Mesodermal cell (in vitro differentiated cells): ENCODE measurements around the gene MACROD2.

Experiments used
- H3K27ac ChIP-seq: 2 replicates; pipeline ENCODE4 v1.7.0; 2013; ENCODE audit warnings: mild to moderate bottlenecking, low read depth, low read length, moderate library complexity; ENCODE audit not compliant: severe bottlenecking
- H3K36me3 ChIP-seq: 2 replicates; pipeline ENCODE4 v1.7.1; 2013; ENCODE audit warnings: mild to moderate bottlenecking, low read length, moderate library complexity; ENCODE audit not compliant: control insufficient read depth, insufficient read depth
- H3K4me1 ChIP-seq: one replicate; pipeline ENCODE4 v1.7.1; 2013; ENCODE audit warnings: mild to moderate bottlenecking, low read length; ENCODE audit not compliant: insufficient read depth, control insufficient read depth, poor library complexity, severe bottlenecking
- H3K4me3 ChIP-seq: 2 replicates; pipeline ENCODE4 v1.7.0; 2013; ENCODE audit warnings: low read length, control low read depth, mild to moderate bottlenecking; ENCODE audit not compliant: insufficient read depth, poor library complexity, severe bottlenecking; ENCODE audit errors: extremely low read depth
- H3K9me3 ChIP-seq: 2 replicates; pipeline ENCODE4 v1.7.1; 2013; ENCODE audit warnings: mild to moderate bottlenecking, low read length, moderate library complexity; ENCODE audit not compliant: control insufficient read depth
- WGBS, 2 experiments: methylation state at CpG; one replicate each; pipeline ENCODE4 v1.1.5; 2013; ENCODE audit warnings: missing lambda C conversion rate in 2 of 2; ENCODE audit not compliant: insufficient coverage in 2 of 2; 5-methylcytosine and 5-hydroxymethylcytosine counted together

MACROD2 gene

DNA sequence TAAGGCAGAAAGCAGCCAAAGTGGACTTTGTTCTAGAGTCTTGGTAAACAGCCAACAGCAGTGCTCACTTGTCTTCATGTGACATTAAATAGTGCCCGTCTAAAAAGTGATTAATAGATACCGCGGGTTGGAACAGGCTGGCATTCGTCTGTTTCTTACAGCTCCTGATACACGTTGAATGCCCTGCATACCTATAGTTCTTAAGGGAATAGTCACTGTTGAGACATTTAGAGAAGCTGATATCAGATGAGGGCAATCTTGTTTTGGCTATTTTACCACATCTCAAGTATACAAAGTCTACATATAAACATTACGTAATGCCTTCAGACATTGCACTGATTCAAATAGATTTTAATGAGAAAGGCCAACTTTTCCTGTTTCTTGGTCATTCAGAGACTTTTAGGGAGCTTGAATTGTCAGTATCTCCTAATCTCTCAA lies 717.0 kb downstream of the MACROD2 start:
- WGBS, 2 experiments: 52 to 93% methylated on average over 2 of the region's 6 CpGs
- no peaks in the 10 kb centered on the region for H3K9me3 ChIP-seq
- peaks cover 20% of the 10 kb centered on the region for H3K4me1 ChIP-seq
- H3K4me3 ChIP-seq: no peak overlapping the region
- no peaks in the 10 kb centered on the region for H3K36me3 ChIP-seq
- H3K27ac ChIP-seq: peak overlapping the region; percentile 94

DNA sequence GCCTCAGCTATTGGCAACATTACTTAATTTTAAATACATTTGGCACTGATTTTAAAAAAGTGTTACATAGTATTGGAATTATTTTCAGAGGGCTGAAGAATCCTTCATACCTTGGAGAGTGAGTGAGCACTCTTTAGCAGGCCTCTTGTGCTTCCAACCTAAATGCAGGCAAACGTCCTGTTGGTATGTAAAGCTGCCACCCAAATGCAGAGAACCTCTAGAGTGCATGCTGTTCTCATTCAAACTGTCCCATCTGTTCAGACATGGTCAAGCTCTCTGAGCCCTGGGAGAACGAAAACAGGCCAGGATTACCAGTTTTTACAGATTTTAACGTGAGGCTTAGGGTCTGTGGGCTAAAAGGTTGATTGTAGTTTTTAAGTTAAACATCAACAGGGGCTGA lies 720.1 kb downstream of the MACROD2 start:
- 50 to 64% methylated on average over 1 to 3 of the region's 3 CpGs for WGBS, 2 experiments
- Histone ChIP-seq H3K36me3 (no peaks in the 10 kb centered on the region), H3K4me1 (peaks cover 22% of the 10 kb centered on the region), H3K4me3 (no peak overlapping the region), H3K9me3 (no peaks in the 10 kb centered on the region), H3K27ac (no peak overlapping the region)

DNA sequence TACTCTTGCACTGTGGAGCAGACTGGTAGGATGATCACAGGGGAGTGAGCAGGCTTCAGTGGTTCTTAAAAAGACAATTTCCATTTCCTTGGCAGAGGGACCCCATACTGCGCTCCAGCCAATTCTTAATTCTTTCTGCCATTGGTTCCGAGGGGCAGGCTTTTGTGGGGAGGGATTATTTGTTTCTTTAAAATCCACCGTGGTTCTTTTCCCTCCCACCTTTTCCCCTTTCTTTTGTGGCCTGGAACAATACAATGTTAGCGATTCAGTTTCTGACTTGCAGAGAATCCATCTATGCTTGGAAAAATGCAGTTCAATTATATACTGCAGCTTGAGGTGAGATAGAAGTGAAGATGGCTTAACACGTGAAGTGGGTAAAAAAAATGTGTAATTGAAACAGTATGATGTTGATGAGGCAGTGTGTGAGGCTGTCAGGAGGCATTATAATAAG lies 721.1 kb downstream of the MACROD2 start:
- no peak overlapping the region for H3K4me3 ChIP-seq

GRCh38 chr20:14717134-14717999 lies 722.1 kb downstream of the MACROD2 start:
- Histone ChIP-seq H3K36me3 (no peaks in the 10 kb centered on the region), H3K4me1 (peaks cover 13% of the 10 kb centered on the region), H3K9me3 (no peaks in the 10 kb centered on the region), H3K4me3 (no peak overlapping the region), H3K27ac (no peak overlapping the region)
- 80 to 100% methylated on average over 1 of the region's 6 CpGs for WGBS, 2 experiments

More for the DNA sequence above, 721.1 kb downstream of the MACROD2 start:
- no peaks in the 10 kb centered on the region for H3K36me3 ChIP-seq
- peaks cover 22% of the 10 kb centered on the region for H3K4me1 ChIP-seq
- WGBS, 2 experiments: 10 to 29% methylated on average over 1 of the region's 5 CpGs
- H3K9me3 ChIP-seq: no peaks in the 10 kb centered on the region
- no peak overlapping the region for H3K27ac ChIP-seq

DNA sequence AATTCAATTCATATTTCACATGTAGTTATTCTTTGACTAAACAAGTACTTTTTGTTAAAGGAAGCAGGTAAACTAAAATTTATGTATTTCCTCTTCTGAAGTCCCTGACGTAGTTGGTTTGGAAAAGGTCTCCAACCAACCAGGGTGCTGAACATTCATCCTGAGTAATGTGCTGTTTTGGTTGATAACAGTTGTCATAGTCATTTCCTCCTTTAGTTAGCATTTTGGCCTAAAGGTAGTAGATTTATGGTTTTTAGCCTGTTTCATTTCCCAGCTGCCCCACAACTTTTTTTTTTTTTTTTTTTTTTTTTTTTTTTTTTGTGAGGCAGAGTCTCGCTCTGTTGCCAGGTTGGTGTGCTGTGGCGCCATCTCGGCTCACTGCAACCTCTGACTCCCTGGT lies 724.9 kb downstream of the MACROD2 start:
- no peaks in the 10 kb centered on the region for H3K36me3 ChIP-seq
- no peaks in the 10 kb centered on the region for H3K9me3 ChIP-seq
- H3K4me1 ChIP-seq: peaks cover 2% of the 10 kb centered on the region
- H3K4me3 ChIP-seq: no peak overlapping the region
- 93% methylated on average over 2 of the region's 4 CpGs; no CpG with 5 or more reads in 1 of the 2 experiments for WGBS, 2 experiments
- H3K27ac ChIP-seq: no peak overlapping the region

DNA sequence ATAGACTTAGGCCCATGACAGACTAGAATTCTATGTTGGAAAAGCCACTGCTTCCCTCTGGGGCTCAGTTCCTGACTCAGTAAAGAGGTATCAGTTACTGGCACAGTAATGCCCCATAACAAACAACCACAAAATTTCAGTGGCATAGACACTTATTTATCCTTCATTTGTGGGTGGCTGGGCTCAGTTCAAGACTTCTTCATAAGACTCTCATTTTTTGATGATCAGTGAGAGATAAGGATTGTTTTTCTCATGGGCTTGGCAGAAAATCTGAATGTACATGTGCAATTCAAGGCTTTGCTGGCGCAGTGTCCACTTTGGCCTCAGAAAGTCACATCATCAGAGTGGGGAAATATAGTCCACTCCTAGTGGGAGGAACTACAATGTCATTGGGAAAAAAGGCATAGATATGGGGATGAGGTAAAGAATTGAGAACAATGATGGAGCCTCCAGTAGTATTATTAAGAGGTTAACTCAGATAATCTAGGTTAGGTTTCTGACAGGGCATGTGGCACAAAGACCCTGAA lies 726.7 kb downstream of the MACROD2 start:
- no peak overlapping the region for H3K27ac ChIP-seq
- H3K9me3 ChIP-seq: no peaks in the 10 kb centered on the region
- no peak overlapping the region for H3K4me3 ChIP-seq
- WGBS, 2 experiments: 92% methylated on average over 1 of the region's 1 CpG; no CpG with 5 or more reads in 1 of the 2 experiments
- H3K4me1 ChIP-seq: peaks cover 2% of the 10 kb centered on the region
- no peaks in the 10 kb centered on the region for H3K36me3 ChIP-seq

GRCh38 chr20:14723614-14724013 lies 728.3 kb downstream of the MACROD2 start:
- no peaks in the 10 kb centered on the region for H3K4me1 ChIP-seq
- H3K27ac ChIP-seq: no peak overlapping the region
- no peaks in the 10 kb centered on the region for H3K9me3 ChIP-seq
- no peaks in the 10 kb centered on the region for H3K36me3 ChIP-seq
- H3K4me3 ChIP-seq: no peak overlapping the region
- 100% methylated on average over 1 of the region's 3 CpGs; no CpG with 5 or more reads in 1 of the 2 experiments for WGBS, 2 experiments

- WGBS, 2 experiments: no CpG with 5 or more reads among the region's 1 CpG
- Histone ChIP-seq H3K4me3 (no peak overlapping the region), H3K27ac (no peak overlapping the region), H3K4me1 (no peaks in the 10 kb centered on the region), H3K36me3 (no peaks in the 10 kb centered on the region), H3K9me3 (no peaks in the 10 kb centered on the region)
These were observed 728.7 kb downstream of the MACROD2 start for GRCh38 chr20:14724036-14724435.

DNA sequence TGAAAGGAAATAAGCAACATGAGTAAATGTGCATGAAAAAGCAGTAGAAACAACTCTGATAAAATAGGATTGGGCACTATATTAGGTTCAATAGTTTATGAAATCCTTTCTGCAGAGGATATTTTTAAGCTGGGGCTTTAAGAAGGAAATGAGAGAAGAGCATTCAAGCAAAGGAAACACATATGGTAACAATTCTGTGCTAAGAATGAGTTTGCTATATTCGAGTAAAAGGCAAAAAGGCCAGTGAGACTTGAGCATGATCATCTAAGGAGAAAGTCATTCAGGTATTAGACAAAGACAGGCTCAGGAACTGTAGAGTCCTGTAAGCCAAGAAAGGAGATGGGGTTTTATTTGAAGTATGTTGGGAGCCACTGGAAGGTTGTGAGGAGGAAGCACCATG lies 729.2 kb downstream of the MACROD2 start:
- 80% methylated on average over 1 of the region's 1 CpG for WGBS, 2 experiments
- Histone ChIP-seq H3K27ac (no peak overlapping the region), H3K36me3 (no peaks in the 10 kb centered on the region), H3K9me3 (no peaks in the 10 kb centered on the region), H3K4me3 (no peak overlapping the region), H3K4me1 (no peaks in the 10 kb centered on the region)

DNA sequence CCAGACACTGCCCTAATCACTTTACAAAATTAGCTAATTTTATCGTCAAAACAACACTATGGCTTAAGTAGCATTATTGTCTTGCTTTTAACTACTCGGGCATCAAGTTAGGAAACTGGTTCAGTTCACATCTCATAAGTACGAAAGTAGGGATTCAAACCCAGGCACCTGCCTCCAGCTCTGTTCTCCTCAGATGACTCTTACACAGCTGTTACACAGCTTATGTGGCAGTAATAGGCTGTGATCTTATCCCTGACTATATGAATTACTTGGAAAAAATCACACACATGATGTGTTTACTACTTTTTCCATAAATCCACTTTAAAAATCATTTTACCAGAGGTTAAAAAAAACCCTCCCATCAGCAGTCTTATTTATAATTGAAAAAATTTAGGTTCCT lies 731.3 kb downstream of the MACROD2 start:
- Histone ChIP-seq H3K9me3 (no peaks in the 10 kb centered on the region), H3K27ac (no peak overlapping the region), H3K36me3 (no peaks in the 10 kb centered on the region), H3K4me1 (no peaks in the 10 kb centered on the region), H3K4me3 (no peak overlapping the region)
- 85 to 94% methylated on average over 3 of the region's 3 CpGs for WGBS, 2 experiments
